GM19397 (cell line): ENCODE measurements around the gene AP1M1.

Source experiments
- ATAC-seq: cut with Tn5 transposase; IDR thresholded peaks from one replicate; pipeline ENCODE4 v1.9.1; 2021; ENCODE audit warnings: mild to moderate bottlenecking, moderate library complexity; ENCODE audit not compliant: unreplicated experiment

AP1M1 gene

DNA sequence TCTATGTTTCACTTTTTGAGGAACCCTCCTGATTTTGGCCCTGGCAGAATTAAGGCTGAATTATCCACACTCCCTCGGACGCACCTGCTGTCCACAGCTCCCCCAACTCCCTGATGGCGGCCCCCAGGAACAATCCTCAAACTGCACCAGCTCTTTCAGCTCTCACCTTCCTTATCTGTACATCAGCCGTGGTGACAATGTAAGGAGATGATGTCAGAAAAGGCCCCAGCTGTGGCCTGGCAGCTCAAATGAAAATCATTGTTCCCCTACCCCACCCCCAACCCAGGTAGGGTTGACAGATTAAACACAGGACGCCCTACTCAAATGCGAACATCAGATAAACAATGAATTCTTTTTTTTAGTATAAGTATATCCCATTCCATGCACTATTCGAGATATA is 91.9 kb downstream of the AP1M1 start:
- ATAC-seq: no peak

DNA sequence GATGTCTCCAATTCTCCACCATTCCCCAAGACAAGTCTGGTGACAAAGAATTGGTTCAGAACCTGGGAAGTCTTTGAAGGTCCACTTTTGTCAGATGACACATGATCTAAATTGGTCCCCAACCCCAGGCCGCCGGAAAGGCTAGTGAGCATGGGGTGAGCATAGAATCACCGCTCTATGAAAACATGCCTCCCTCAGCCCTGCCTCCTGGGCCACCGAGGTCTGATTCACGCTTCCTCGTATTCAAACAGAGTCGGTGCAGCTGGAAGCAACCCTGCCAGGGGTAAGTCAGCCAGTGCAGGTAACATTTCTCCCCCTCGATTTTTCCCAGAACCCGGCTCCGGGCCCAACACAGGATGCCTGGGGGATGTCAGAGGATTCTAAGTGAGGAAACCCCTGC is 93.0 kb downstream of the AP1M1 start:
- ATAC-seq: no peak

DNA sequence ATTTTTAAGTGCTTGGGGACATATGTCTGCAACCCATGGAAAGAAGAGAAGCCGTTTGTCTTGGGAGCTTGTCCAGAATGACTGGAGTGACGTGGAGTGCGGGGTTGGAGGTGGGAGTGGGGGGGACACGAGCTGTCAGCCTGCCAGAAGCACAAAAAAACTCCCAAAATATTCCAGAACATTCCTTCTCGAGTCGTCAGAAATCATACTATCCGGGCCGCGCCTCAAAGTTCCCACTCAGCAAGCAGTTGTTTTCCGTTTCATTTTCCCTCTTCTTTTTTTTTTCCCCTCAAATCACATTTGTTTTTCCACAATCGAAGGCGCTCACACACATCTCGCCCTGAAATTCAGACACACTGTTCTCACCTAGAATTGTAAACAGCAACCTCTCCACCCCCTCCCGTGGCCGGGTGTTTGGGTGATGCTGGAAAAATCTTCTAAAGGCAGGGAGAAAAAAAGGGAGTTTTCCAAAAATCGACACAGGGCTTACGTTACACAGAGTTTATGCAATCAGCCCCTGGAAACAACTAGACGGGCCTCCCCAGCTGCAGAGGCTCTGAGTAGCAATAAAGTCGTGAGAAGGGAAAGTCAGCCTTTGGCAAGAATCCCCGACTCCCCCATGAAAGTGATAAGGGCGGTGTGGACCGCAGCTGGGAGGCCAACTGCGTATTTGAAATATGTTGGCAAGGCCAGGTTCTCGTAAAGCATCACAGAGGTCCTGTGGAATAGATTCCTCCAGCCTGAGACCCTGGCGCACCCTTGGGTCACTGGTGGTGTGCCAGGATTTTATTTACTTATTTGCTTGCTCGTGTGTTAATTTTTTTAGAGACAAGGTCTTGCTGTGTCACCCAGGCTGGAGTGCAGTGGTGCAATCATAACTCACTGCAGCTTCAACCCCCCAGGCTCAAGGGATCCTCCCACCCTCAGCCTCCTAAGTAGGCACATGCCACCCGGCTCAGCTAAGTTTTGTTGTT is 95.7 kb downstream of the AP1M1 start:
- no peak for ATAC-seq

DNA sequence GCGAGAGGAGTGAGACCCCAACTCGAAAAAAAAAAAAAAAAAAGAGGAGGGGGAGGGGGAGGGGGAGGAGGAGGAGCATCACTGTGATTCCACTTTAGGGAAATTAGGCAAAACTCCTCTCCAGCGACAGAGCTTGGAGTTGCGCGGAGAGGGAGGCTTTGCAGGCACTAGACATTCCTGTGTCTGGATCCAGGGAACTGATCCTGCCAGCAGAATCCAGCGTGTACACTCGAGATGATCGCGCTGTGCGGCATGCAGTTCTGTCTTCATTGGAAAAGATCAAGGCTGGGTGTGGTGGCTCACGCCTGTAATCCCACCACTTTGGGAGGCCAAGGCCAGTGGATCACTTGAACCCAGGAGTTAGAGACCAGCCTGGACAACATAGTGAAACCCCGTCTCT is 97.3 kb downstream of the AP1M1 start:
- ATAC-seq: no peak
